CMK (cell line): ENCODE data around the gene POPDC2.

Experiments used
- DNase-seq: peaks from one replicate; pipeline ENCODE4 v3.0.0-alpha.2; 2010; ENCODE audit warnings: low read depth

Gene POPDC2

DNA sequence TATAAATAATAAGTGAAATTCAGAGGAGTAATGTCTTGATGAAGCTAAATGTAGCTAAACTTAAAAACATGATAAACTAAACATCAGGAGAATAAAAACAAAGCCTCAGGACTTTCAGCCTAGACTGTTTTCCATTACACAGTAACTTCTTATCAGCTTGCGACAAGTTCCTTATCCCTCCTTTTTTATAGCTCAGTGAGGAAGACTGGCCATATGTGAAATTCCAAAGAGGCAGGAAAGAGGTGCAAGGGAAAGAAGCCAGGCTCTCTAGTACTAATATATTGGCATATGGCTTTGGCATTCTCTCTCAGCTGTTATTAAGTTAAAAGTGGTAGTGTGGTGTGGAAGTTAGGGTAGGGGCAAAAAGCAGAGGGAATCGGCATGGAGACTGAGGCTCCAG, 12.4 kb upstream of the POPDC2 start:
- DNase-seq: no peak

DNA sequence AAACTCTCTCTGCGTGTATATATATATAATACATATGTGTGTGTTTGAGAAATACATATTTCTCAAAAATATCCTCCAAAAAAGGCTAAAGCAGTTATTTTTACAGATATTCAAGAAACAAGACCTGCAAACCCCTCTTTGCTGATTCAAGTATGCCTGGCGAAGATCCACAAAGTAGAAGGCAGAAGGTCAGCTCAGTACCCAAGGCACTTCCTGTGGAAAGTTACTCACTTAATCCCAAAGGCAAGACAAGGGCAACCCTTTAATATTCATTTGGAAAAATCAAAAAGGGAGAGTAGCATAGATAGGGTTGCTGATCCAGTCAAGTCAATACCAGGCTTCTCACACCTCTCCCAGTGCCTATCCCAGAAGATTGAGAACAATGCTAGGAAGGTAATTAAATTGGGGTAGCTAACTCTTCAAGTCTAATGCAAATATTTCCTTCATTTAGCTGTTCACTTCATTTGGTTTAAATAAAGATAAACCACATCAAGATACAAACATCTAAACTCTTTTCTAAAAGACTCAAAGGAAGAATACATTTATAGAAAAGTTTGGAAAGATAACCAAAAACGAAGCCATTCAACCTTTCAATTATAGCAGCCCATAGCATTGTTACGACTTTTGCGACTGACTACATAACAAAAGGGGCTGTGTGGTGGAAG, 9.6 kb upstream of the POPDC2 start:
- no peak for DNase-seq

DNA sequence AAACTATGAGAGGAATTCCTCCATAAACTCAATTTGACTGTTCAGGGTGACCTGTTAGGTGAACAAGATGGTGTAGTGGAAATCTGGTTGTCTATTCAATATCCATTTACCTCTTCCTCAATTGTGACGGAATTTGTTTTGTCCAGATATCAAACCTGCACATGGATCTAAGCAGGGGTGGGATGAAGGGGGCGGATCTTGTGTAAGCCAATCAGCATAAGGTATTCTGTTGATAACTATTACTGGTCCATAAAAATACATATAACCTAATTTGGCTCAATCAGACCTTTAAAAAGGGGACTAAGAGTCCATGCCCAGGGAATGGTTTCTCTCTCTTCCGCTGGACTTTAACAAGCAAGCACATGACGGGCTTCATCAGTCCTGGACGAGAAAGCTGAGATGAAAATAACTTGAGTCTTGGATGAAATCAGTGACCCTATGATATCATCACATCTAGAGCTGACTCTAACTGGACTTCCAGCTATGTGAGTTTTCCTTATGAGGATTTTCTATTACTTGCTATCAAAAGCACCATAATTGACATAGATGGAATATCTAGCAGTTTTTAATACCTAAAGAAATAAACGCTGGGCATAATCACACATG, 5.7 kb upstream of the POPDC2 start:
- no peak for DNase-seq

DNA sequence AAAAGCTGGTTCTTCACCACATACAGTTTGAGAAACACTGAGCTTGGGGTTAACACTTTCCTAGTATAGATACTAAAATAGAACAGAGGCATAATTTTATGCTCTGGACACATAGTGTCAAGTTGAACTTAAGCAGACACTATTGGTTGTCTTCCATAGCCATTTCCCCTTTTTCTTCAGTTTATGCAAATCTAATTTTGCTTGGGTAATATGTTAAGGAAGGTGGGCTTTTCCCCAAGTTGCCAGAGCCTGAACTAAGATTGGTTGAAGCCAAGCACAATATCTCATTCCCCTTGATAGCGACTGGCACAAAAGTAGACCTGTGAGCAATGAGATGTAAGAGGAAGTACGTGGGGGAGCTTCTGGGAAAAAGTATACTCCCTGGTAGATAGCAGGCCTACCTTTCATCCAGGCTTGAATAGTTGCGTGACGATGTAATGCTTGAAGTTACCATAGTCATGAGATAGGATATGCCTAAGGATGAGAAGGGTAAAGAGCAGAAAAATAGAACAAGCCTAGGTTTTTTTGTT, 4.5 kb upstream of the POPDC2 start:
- DNase-seq: no peak

DNA sequence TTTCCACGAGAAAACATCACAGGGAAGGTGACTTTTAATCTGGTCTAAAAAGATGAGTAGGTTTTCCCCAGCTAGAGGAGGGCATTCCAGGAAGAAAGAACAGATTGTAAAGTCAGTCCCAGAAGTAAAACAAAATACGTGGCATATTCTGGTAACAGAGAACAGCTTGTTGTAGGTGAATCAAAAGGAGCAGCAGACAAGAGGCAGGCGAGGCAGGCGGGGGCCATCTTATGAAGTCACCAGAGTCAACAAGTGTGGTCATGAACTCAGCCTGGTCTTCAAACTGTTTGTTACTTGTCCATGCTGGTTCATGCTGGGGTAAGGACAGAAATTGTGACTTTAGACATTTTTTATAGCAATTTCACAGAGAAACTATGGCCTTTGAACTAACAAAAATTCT, 4.0 kb upstream of the POPDC2 start:
- no peak for DNase-seq

DNA sequence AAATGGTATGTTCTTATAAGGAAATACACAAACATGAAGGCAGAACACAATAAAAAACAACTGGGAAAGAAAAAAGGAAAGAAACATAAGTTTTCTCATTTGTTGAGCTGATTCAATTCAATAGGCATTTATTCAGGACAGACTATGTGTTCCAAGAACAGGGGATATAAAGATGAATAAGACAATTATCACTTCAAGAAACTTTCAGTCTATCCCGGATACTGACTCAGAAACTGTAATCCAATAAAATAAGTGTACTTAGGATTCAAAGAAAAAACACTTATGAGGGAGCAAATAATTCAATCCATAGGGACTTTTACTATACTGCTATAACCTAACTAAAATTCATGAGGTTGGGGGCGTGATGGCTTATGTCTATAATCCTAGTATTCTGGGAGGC, 3.5 kb upstream of the POPDC2 start:
- no peak for DNase-seq

DNA sequence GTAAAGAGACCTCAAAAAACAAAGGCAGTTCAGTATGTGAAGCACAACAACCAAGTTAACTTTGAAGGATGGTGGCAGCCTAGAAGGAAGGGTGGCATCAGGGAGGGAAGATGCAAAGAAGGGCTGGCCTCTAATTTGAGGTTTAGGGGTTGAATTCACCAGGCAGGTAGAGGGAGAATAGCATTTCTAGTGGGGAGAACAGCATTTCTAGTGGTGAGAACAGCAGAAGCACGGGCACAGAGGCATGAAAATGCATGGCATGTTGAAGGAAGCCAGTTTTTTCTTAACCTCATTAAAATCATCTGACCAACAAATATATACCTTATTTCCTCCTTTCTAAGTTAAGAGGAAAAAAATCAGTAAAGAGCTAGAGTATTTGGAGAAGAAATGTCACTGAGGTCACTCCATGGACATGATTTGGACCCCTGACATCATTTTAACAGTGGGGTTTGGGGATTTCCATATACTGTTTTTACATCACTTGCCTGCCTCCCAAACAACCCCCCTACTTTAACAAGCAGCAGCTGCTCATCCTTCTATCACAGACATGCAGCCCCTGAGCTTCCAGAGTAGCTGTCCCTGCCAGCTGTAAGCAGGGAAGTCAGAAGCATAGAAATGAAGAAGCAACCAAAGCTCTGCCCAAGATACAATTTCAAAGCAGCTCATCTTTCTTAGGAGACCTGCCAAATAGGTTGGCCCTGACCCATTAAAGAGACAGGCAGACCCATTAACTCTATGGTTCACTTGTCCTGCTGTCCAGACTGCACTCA, 2.4 kb upstream of the POPDC2 start:
- no peak for DNase-seq

DNA sequence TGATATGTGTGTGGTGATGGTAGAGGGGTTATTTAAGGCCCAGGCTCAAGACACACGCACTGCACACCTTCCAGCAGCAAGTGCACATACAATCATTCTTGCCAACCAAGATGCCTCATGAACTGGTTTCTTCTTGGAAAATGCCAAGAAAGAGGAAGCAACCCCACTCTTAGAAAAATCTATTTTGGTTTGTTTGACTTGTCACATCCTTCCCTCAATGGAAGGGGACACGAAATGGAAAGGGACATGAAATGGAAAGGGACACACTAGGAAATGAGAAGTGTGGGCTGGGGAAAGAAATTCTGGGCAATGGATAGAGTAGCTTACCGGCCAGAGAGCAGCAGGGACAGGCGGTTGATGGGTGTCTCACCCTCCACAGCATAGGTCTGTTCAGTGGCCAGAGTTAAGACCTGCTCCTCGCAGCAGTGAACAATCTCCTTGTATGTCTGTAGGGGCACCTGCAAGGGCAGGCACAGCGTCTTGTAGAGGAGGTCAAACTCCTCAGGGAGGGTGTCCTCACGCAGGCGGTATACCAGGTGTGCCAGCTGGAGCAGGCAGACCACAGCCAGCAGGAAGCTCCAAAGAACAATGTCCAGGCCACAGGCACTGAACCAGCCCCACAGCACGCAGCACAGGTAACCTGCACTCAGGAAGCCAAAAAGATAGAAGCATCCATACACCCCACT, 640 bp downstream of the POPDC2 start:
- no peak for DNase-seq

DNA sequence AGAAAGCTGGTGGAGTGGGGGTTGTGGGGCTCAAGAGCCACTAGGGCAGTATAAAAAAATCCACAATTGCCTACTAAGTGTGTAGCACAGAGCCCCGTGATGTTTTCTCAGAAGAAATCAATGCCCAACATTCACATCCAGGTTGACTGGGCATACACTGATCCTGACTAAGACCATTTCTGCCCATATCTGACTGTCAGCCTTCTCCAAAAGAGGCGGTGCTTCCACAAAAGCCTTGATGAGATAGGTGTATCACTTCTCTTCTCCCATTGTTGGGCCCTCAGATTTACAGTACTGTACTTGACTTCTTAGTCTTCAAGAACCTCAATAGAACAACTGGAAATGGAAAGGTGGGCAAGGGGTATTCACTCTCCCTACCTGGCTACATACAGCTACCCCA, 1.4 kb downstream of the POPDC2 start:
- no peak for DNase-seq

DNA sequence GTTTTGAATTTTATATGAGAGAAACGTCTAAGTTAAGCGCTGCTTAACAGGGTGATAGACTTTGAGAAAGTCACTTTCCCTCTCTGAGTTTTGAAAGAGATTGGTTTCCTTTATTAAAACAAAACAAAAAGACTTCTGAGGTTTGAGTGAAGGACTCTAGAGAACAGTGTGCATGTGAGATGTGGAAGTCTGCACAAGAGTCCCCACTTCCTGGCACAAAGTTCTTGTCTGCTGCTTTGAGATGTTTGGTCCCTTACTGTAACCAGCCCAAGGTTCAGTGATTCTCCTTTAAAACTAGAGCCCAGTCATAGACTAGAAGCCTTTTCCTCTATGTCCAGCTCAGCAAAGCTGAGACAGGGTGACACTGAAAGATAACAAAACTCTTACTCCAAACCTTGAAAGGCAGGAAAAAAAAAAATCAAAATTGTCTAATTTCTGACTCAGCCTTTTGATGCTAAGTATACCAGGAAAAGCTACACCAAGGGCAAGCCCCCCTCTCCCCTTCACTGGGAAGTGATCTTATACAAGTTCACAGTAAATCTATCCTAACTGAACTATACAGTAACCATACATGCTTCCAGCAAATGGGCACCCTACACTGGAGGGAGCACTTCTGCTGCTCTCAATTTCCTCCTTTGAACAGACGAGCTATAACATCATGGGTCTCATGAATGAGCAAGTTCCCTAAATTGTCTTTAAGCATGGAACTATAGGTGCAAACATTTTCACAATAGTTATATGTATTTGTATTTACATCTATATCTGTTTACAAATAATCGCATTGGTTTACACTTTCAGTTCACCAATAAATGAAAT, 2.3 kb downstream of the POPDC2 start:
- DNase-seq: no peak

DNA sequence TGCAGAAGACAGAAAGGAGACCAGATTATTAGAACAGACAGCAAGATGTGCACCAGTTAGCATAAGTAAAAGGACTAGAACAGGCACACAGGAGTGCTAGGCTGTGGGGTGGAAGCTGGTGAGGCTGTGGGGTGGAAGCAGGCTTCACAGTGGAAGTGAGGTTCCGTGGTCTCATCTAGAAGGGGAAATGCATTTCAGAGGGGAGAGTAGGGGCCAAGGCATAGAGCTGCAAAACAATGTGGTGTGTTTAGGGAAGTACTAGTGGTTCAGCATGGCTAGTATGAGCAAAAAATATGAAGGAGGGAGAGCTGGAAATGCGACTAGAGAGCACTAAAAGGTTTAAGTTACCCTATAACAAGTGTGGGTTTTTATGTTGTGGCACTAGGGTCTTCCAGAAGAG, 6.5 kb downstream of the POPDC2 start:
- no peak for DNase-seq

DNA sequence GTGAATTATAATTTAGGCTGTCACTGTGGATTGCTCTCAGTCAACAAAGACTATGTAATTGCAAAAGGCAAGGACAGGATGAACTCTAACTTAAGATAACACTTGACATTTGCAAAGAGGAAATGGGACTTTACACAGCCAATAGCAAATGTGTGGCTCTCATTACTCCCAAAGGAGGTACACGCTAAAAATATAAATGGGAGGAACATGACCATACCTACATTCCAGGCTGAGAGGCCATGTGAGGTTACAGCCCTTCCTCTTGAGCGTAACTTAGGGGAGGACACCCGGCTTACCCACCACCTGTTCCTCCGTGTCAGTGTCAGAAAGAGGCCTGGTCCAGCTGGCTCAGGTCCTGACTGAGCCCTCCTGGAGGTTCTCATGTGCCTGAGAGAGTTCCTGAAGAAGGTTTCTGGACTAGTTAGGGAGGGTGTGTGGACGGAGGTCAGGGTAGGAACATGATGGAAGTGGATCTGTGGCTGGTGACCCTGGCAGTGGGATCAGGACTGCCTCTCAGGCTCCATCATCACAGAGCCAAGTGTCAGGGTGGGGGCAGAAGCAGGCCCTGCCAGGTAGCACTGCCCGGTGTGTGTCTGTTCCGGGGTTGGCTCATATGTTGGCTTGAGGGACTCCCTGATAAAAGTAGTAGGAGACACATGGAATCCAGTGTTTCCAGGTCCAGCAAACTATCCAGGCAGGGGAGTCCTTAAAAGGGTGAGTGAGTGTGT, 7.9 kb downstream of the POPDC2 start:
- no peak for DNase-seq

DNA sequence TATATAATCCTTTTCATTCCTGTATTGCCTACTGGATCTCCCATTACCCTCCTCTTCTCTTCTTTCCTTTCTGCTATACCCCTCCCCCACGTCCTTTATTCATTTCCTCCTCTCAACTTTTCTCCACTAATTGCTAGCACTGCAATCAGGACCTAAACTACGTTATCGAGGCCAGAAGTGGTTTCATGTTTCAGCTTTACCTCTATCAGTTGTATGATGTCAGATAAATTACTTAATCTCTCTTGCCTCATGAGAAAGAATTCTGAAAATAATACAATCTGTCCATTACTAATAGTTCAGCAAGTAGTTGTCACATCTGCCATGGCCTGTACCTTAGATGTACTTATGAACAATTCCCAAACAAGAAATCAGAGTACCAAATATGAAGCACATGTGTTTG, 10.6 kb downstream of the POPDC2 start:
- no peak for DNase-seq

DNA sequence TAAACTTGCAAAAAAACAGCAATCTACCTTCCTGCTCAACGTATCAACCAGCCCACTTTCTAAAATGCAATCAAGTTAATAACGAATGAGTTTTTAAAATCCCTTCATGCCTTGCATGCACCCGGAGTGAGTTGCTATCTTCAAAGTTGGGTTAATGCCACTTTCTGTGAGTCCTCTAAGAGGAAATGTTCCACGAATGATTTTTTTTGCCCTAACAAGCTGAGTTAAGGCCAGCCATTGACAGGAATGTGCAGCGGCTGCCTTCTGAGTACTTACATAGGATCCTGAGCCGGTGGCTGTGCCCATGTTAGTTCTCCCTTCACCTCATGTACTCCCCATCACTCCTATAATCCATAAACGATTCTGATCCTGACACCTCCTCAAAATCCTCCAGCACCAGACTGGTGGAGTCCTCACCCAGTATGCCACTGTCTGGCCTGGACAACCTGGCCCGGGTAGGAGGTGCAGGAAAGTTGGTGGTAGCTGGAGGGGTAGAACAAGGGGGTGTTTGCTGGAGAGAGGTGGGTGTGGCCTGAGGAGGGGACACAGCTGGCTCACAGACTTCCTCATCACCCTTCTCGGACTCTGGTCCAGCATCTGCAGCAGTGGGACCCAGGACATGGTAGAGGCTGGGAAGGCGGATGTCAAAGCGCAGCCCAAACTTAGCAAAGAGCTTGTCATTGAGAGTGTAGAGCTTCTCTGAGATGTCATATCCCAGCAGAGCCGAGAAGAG, 12.4 kb downstream of the POPDC2 start:
- no peak for DNase-seq

DNA sequence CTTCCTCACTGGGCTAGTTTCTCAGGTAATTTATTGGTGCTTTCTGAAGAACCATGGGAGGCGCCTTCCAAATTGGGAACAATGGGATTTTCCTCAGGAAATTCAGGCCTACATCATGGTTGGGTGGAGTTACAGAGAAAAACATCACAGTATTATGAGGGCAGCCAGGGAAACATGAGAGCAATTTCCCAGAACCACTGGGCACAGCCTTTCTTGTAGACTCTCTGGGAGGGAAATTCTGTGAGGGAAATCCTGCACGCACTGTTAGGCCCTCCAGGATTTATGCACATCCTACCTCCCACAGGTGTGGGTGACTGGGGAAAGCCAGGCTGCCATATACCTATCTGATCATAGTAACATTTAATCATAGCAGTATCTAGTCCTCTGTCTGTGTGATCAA, 13.2 kb downstream of the POPDC2 start:
- no peak for DNase-seq

DNA sequence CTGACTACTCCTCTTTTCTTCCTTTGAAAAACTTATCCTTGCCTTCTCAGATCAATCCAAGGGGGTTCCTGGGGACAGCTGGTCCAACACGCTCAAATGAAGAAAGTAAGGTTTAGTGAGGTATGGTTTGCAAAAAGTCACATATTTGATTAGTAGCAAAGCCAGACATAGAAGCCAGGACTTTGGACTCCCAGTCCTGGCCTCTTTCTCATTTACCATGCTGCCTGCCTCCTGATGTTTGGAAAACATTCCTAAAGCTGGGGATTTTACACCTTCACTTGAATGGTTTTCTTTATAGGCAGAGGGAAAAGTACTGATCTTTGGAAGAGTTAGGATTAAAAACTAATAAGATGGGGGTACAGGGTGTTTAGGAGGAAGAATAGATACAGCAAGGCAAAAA, 14.6 kb downstream of the POPDC2 start:
- DNase-seq: no peak

DNA sequence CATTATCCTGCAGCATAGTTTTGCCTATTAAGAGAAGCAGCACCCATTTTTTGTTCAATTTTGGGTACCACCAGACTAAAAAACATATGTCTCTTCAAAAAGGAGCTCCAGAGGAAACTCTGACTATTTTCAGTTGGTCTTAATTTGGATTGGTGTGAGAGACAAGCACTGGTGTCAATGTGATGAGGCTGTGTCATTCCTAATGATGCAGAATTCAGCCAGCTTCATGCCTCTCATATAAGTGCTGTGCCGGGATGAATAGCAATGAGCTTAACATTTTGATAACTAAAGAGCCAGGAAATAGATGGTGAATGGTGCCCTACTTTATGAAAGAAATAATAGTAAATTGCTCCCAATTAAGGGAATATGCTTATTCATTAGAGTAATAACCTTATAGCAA, 15.9 kb downstream of the POPDC2 start:
- DNase-seq: no peak

DNA sequence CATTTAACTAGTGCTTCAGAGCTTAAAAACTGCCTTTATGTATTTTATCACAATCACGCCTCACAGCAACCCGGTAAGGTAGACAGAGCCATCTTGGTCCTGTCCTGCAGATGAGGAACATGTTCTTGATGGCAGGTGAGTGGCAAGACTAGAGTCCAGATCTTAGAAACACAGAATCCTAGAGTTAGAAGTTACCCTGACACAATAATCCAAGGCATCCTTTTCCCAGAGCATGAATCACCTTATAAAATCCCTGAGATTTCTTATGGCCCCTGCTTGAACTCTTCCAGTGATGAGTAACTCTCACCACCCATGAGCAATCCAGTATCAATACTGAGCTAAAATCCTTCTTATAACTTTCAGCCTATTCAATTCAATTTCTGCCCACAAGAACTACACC, 16.9 kb downstream of the POPDC2 start:
- no peak for DNase-seq

DNA sequence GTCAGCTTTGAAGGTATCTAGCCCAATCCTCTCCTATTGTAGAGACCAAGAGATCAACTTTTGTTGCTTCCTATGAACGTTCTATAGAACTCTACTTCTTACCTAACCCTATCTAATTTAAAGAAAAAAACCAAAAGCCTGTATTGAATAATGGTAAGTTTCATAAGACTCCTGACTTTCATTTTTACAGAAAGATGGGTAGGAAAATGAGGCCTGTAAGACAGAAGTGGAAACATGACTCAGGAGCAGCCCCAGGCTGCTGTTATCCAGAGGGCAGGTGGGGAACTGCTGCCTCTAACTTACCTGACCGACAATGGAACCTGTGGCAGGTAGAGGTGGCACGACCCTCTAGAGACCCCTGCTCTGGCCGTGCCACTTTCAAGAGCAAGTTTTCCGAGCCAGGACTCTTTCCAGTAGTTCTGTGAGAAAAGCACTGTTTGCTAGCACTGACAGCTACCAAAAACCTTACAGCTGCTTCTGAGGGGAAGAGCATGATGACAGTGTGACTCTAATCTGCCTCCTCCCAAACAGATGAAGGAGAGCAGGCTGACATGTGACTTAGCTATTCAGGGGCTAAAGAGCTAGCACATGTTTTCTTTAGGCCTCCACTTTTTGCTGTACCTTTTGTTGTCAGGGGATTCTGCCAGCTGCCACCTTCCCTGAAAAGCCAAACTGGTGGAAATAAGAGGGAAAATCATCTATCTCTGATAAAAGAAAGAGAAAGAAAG, 17.5 kb downstream of the POPDC2 start:
- no peak for DNase-seq

DNA sequence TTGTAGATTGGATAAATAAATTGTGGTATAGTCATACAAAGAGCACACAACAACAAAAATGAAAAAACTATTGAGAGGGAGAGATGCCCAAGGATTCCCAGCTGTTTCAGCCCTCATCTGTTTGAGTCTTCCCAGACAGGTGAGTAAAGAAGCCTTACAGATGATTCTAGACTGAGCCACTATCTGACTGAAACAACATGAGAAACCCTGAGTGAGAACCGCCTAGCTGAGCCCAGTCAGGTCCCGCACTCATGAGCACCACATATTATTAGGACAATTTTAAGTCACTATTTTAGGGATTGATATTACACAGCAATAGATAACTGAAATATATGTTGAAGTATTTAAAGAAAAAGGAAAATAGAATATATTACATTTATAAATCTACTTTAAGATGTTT, 19.0 kb downstream of the POPDC2 start:
- DNase-seq: no peak
